IPS-15b (cell line): Measurements from ENCODE around the gene DMRTC2.
A peak's percentile ranks its signal among the peaks of the same experiment; 100 is the strongest.

ENCODE experiments used
- H3K27me3 ChIP-seq: one replicate; pipeline ENCODE4 v1.6.1; 2013; ENCODE audit warnings: low read length; ENCODE audit not compliant: control insufficient read depth, insufficient read depth
- H3K36me3 ChIP-seq: one replicate; pipeline ENCODE4 v1.6.1; 2013; ENCODE audit warnings: low read length; ENCODE audit not compliant: control insufficient read depth, insufficient read depth
- H3K4me1 ChIP-seq: one replicate; pipeline ENCODE4 v1.6.1; 2013; ENCODE audit warnings: mild to moderate bottlenecking, low read length; ENCODE audit not compliant: control insufficient read depth, insufficient read depth
- H3K4me3 ChIP-seq: one replicate; pipeline ENCODE4 v1.5.1; 2013; ENCODE audit warnings: low read depth, low read length
- H3K9ac ChIP-seq: one replicate; pipeline ENCODE4 v1.6.1; 2013; ENCODE audit warnings: low read depth, mild to moderate bottlenecking, low read length
- H3K9me3 ChIP-seq: one replicate; pipeline ENCODE4 v1.6.1; 2013; ENCODE audit warnings: mild to moderate bottlenecking, low read length; ENCODE audit not compliant: control insufficient read depth, insufficient read depth

The DMRTC2 gene

DNA sequence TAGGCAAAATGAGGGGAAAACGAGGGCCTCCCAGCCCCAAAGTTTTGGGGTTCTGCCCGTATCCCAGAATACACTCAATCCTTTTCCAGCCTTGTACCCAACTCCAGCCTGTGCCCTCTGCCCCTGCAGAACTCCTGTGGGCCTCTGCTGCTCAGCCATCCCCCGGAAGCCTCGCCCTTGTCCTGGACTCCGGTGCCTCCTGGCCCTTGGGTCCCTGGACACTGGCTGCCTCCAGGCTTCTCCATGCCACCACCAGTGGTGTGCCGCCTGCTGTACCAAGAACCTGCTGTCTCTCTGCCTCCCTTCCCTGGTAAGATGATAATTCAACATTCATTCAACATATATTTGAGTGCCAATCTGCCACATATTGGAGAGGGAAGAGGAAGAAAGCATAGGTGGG, 3.8 kb downstream of the DMRTC2 start:
- H3K4me3 ChIP-seq, result no peak overlapping the region
- H3K9ac ChIP-seq, result no peak overlapping the region
- H3K27me3 ChIP-seq, result no peaks in the 10 kb centered on the region
- H3K9me3 ChIP-seq, result no peaks in the 10 kb centered on the region
- H3K4me1 ChIP-seq, result peaks cover 6% of the 10 kb centered on the region
- no peaks in the 10 kb centered on the region for H3K36me3 ChIP-seq

GRCh38 chr19:41849067-41849466, 4.2 kb downstream of the DMRTC2 start:
- no peaks in the 10 kb centered on the region for H3K27me3 ChIP-seq
- H3K4me1 ChIP-seq, result peaks cover 6% of the 10 kb centered on the region
- H3K9me3 ChIP-seq, result no peaks in the 10 kb centered on the region
- H3K9ac ChIP-seq, result no peak overlapping the region
- H3K36me3 ChIP-seq, result no peaks in the 10 kb centered on the region
- H3K4me3 ChIP-seq, result no peak overlapping the region

DNA sequence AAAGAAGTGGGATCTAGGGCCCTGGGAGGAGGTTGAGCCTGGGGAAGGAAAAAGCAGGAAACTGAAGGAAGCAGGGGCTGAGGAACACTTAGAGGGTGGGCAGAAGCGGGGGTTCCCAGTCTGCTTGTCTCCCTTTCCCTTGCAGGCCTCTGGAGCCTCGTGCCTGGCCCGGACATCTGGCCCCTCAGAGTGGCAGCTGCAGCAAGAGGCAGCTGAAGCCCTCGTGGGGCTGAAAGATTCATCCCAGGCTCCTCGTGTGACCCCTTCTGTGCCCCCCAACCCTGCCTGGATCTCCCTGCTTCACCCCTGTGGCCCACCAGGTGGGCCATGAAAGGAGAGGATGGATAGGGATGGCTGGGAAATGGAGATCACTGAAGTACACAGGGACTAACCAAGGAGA, 5.5 kb downstream of the DMRTC2 start:
- Histone ChIP-seq H3K36me3 (no peaks in the 10 kb centered on the region), H3K9ac (no peak overlapping the region), H3K9me3 (no peaks in the 10 kb centered on the region), H3K4me1 (peaks cover 6% of the 10 kb centered on the region), H3K27me3 (no peaks in the 10 kb centered on the region), H3K4me3 (no peak overlapping the region)

GRCh38 chr19:41851456-41851855, 6.6 kb downstream of the DMRTC2 start:
- no peaks in the 10 kb centered on the region for H3K9me3 ChIP-seq
- H3K36me3 ChIP-seq, result no peaks in the 10 kb centered on the region
- H3K9ac ChIP-seq, result no peak overlapping the region
- no peak overlapping the region for H3K4me3 ChIP-seq
- H3K4me1 ChIP-seq, result peaks cover 6% of the 10 kb centered on the region
- H3K27me3 ChIP-seq, result no peaks in the 10 kb centered on the region

DNA sequence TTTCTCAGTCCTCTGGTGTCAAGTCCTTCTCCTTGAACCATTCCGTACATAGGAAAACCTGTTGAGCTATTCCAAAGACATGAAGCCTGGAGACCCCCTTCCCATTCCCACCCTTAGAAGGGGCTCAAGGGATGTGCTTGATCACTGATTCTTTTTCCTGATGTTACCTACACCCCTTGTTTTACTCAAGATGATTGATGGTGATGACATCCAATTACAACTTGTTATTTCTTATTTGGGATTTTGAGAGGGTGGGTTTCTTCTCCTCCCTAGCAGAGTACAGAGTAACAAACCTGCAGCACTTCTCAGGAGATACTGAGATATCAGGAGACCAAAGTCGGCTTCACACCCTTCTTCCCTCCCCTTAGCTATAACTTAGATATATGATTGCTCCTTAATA, 8.5 kb downstream of the DMRTC2 start:
- no peak overlapping the region for H3K9ac ChIP-seq
- H3K4me3 ChIP-seq, result no peak overlapping the region
- H3K9me3 ChIP-seq, result no peaks in the 10 kb centered on the region
- no peaks in the 10 kb centered on the region for H3K36me3 ChIP-seq
- no peaks in the 10 kb centered on the region for H3K27me3 ChIP-seq
- peaks cover 6% of the 10 kb centered on the region for H3K4me1 ChIP-seq

GRCh38 chr19:41853768-41854167, 8.9 kb downstream of the DMRTC2 start:
- Histone ChIP-seq H3K9me3 (no peaks in the 10 kb centered on the region), H3K9ac (no peak overlapping the region), H3K27me3 (no peaks in the 10 kb centered on the region), H3K4me1 (peaks cover 6% of the 10 kb centered on the region), H3K4me3 (no peak overlapping the region), H3K36me3 (no peaks in the 10 kb centered on the region)

DNA sequence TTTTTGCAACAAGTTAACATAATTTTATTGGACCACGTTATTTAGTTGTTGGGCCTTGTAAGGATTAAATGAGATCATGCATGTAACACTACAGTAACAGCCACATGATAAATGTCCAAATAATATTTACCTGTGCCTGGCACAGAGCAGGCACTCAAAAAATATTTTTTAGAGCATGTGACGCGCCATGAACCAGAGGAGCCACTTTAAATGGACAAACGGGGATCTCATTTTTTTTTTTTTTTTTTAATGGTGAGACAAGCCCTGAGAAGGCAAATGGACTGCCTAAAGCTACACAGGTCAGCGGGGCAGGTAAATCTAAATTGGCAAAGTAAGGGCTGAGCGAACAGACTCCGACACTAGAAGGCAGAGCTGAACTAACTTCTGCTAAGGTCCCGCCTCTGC, 14.4 kb downstream of the DMRTC2 start:
- no peak overlapping the region for H3K4me3 ChIP-seq
- H3K27me3 ChIP-seq, result no peaks in the 10 kb centered on the region
- H3K9ac ChIP-seq, result no peak overlapping the region
- no peaks in the 10 kb centered on the region for H3K9me3 ChIP-seq
- H3K4me1 ChIP-seq, result peaks cover 8% of the 10 kb centered on the region
- peaks cover 41% of the 10 kb centered on the region for H3K36me3 ChIP-seq

GRCh38 chr19:41859618-41860418, 15.0 kb downstream of the DMRTC2 start, which contains the start of gene RPS19:
Gene RPS19 (plus strand): TSS chr19:41860255. CDS start chr19:41860775, 520 bp downstream.
- Histone ChIP-seq H3K27me3 (no peaks in the 10 kb centered on the region), H3K9ac (peak within 1 kb of the TSS; percentile 100), H3K4me3 (peak within 1 kb of the TSS; percentile 100), H3K4me1 (peaks cover 10% of the 10 kb centered on the region), H3K9me3 (no peaks in the 10 kb centered on the region), H3K36me3 (peaks cover 47% of the 10 kb centered on the region)

GRCh38 chr19:41860419-41861115, 15.7 kb downstream of the DMRTC2 start:
- Histone ChIP-seq H3K27me3 (no peaks in the 10 kb centered on the region), H3K4me3 (peak overlapping the region; percentile 100), H3K9ac (peak overlapping the region; percentile 100), H3K36me3 (peaks cover 54% of the 10 kb centered on the region), H3K9me3 (no peaks in the 10 kb centered on the region), H3K4me1 (peaks cover 10% of the 10 kb centered on the region)

GRCh38 chr19:41861116-41861768, 16.4 kb downstream of the DMRTC2 start:
- Histone ChIP-seq H3K9ac (peak overlapping the region; percentile 100), H3K4me1 (peaks cover 10% of the 10 kb centered on the region), H3K36me3 (peaks cover 56% of the 10 kb centered on the region), H3K9me3 (no peaks in the 10 kb centered on the region), H3K27me3 (no peaks in the 10 kb centered on the region), H3K4me3 (peak overlapping the region; percentile 100)

- no peaks in the 10 kb centered on the region for H3K27me3 ChIP-seq
- no peak overlapping the region for H3K9ac ChIP-seq
- H3K4me1 ChIP-seq, result peaks cover 10% of the 10 kb centered on the region
- peaks cover 62% of the 10 kb centered on the region for H3K36me3 ChIP-seq
- H3K9me3 ChIP-seq, result no peaks in the 10 kb centered on the region
- peak overlapping the region; percentile 100 for H3K4me3 ChIP-seq
Measured at GRCh38 chr19:41861846-41862245, 17.0 kb downstream of the DMRTC2 start.
